GM12878 (cell line): ENCODE data around the gene PHOSPHO1. TPM values are rescaled to one million over a fixed set of nuclear protein-coding genes. Genes with fewer than 3 reads are reported as not detected.

ENCODE experiments used
- ATAC-seq: fragments of 200-7000 bp; cut with Tn5 transposase; 3 replicates; pipeline ENCODE4 v1.9.1; 2020; ENCODE audit warnings: mild to moderate bottlenecking, moderate library complexity
- BruUV-seq: library from RNA; stranded (reverse); fragments of 400-500 nt; replicated peaks from 2 replicates; lab custom pipeline; 2021; lab: Mats Ljungman, UMichigan
- CTCF ChIA-PET: fragments of 300-600 bp; sonication (Branson Sonifier 250); formaldehyde crosslinking; extraction: SDS; loops from one replicate; lab custom pipeline; 2021; ENCODE audit warnings: inconsistent platforms; lab: Yijun Ruan, JAX
- POLR2A ChIA-PET: fragments of 350-600 bp; formaldehyde crosslinking; extraction: SDS; loops from one replicate; lab custom pipeline; 2021; ENCODE audit warnings: inconsistent platforms; lab: Charles Lee
- RAD21 ChIA-PET: fragments of 300-600 bp; sonication (Branson Sonifier 250); formaldehyde crosslinking; loops from one replicate; lab custom pipeline; 2023; ENCODE audit warnings: antibody characterized with exemption; ENCODE audit not compliant: unreplicated experiment; lab: Charles Lee
- SMC1A ChIA-PET: fragments of 300-600 bp; sonication (Branson Sonifier 250); formaldehyde crosslinking; loops from one replicate; lab custom pipeline; 2023; ENCODE audit not compliant: unreplicated experiment, uncharacterized antibody; lab: Charles Lee
- DNase-seq: peaks from one replicate; pipeline ENCODE4 v3.0.0-alpha.2; 2011; ENCODE audit warnings: low read depth, low spot score
- FAIRE-seq: peaks from 3 replicates; lab custom pipeline; 2011; peaks lifted over from hg19 to GRCh38; lab: Jason Lieb, UNC
- H2AFZ ChIP-seq: 2 replicates; pipeline ENCODE4 v1.6.0; 2011; ENCODE audit warnings: low read depth, low read length, control low read depth; ENCODE audit not compliant: control insufficient read depth
- H3K27ac ChIP-seq: 2 replicates; pipeline ENCODE4 v1.5.1; 2011; ENCODE audit warnings: control low read depth; ENCODE audit not compliant: control insufficient read depth, insufficient read depth
- H3K27me3 ChIP-seq, 2 experiments: replicated peaks in 1 of 2; 2 replicates each; pipeline versions ENCODE4 v1.6.0 to v1.6.1; 2011; ENCODE audit warnings: low read length in 1 of 2; ENCODE audit not compliant: control insufficient read depth in 2 of 2, insufficient read depth in 2 of 2
- H3K36me3 ChIP-seq, 2 experiments: 2 replicates each; pipeline ENCODE4 v1.5.1; 2011; ENCODE audit warnings: low read length in 1 of 2; ENCODE audit not compliant: control insufficient read depth in 2 of 2, insufficient read depth in 2 of 2
- H3K4me1 ChIP-seq: 2 replicates; pipeline ENCODE4 v1.6.1; 2011; ENCODE audit warnings: mild to moderate bottlenecking, low read length, moderate library complexity, mixed read lengths; ENCODE audit not compliant: control insufficient read depth, insufficient read depth
- H3K4me2 ChIP-seq: 2 replicates; pipeline ENCODE4 v1.6.0; 2011; ENCODE audit warnings: control low read depth; ENCODE audit not compliant: control insufficient read depth, insufficient read depth
- H3K4me3 ChIP-seq: fragments of 200-600 bp; sonication (generic); 2 replicates; pipeline ENCODE4 v1.5.1; 2016
- H3K79me2 ChIP-seq: 2 replicates; pipeline ENCODE4 v1.6.0; 2011; ENCODE audit warnings: low read length; ENCODE audit not compliant: control insufficient read depth, insufficient read depth
- H3K9ac ChIP-seq: 2 replicates; pipeline ENCODE4 v1.8.0; 2011; ENCODE audit warnings: low read length, control low read depth, mixed read lengths; ENCODE audit not compliant: control insufficient read depth, insufficient read depth
- H3K9me3 ChIP-seq: replicated peaks from 3 replicates; pipeline ENCODE4 v1.5.1; 2011; ENCODE audit warnings: mild to moderate bottlenecking, low read length; ENCODE audit not compliant: control insufficient read depth, insufficient read depth
- H4K20me1 ChIP-seq: 2 replicates; pipeline ENCODE4 v1.6.0; 2011; ENCODE audit not compliant: control insufficient read depth, insufficient read depth
- BMI1 ChIP-seq: fragments of 450-650 bp; IDR thresholded peaks from 2 replicates; pipeline ENCODE4 v1.6.1; 2016; ENCODE audit warnings: mild to moderate bottlenecking, moderate library complexity, borderline replicate concordance
- CEBPB ChIP-seq, 2 experiments: fragments of 150-350 bp in 1 of 2; IDR thresholded peaks; 2 replicates each; pipeline ENCODE4 v1.6.1; 2012 to 2014; ENCODE audit warnings: low read depth in 2 of 2, low read length in 2 of 2, borderline replicate concordance in 1 of 2, inconsistent platforms in 1 of 2
- HDAC6 ChIP-seq: fragments of 200-600 bp; sonication (generic); IDR thresholded peaks from one replicate; pipeline ENCODE4 v1.8.0; 2017; ENCODE audit warnings: antibody characterized with exemption; ENCODE audit not compliant: unreplicated experiment
- IRF4 ChIP-seq: IDR thresholded peaks from 2 replicates; pipeline ENCODE4 v1.6.1; 2011; ENCODE audit warnings: low read depth, low read length
- NBN ChIP-seq: fragments of 450-650 bp; IDR thresholded peaks from 2 replicates; pipeline ENCODE4 v1.6.1; 2016
- NFIC ChIP-seq: IDR thresholded peaks from 2 replicates; pipeline ENCODE4 v1.6.1; 2012; ENCODE audit warnings: low read depth, mild to moderate bottlenecking, inconsistent platforms, low read length, moderate library complexity
- NFYB ChIP-seq: IDR thresholded peaks from 2 replicates; pipeline ENCODE4 v1.6.1; 2011; ENCODE audit warnings: low read depth, mild to moderate bottlenecking, low read length, improper control_type of control experiment, moderate library complexity; ENCODE audit not compliant: insufficient read depth
- NR2F1 ChIP-seq: fragments of 450-650 bp; conservative IDR thresholded peaks from 2 replicates; pipeline ENCODE4 v1.6.1; 2017; ENCODE audit warnings: mild to moderate bottlenecking
- NRF1 ChIP-seq: conservative IDR thresholded peaks from 2 replicates; pipeline ENCODE4 v1.6.1; 2011; ENCODE audit warnings: mild to moderate bottlenecking, low read depth, low read length, improper control_type of control experiment
- RUNX3 ChIP-seq: IDR thresholded peaks from 2 replicates; pipeline ENCODE4 v1.6.1; 2012; ENCODE audit warnings: low read length, inconsistent platforms
- SUZ12 ChIP-seq: fragments of 200-600 bp; sonication (generic); IDR thresholded peaks from one replicate; pipeline ENCODE4 v1.6.1; 2018; ENCODE audit warnings: antibody characterized with exemption, mild to moderate bottlenecking; ENCODE audit not compliant: unreplicated experiment
- WRNIP1 ChIP-seq: IDR thresholded peaks from 2 replicates; pipeline ENCODE4 v1.6.1; 2011; ENCODE audit warnings: low read depth, low read length, improper control_type of control experiment, borderline replicate concordance
- ZNF24 ChIP-seq: fragments of 450-650 bp; IDR thresholded peaks from 2 replicates; pipeline ENCODE4 v1.6.1; 2017; ENCODE audit warnings: antibody characterized with exemption, mild to moderate bottlenecking
- ZNF274 ChIP-seq: IDR thresholded peaks from one replicate; pipeline ENCODE4 v1.8.0; 2011; ENCODE audit not compliant: insufficient read length, insufficient read depth
- WGBS: methylation state at CpG from one replicate; pipeline ENCODE4 v1.1.6; 2016; ENCODE audit warnings: low lambda C conversion rate; ENCODE audit not compliant: insufficient replicate concordance, insufficient coverage; ENCODE audit errors: missing lambda C conversion rate; 5-methylcytosine and 5-hydroxymethylcytosine counted together
- in situ Hi-C: fragments of 300-500 bp; cut with MboI; formaldehyde crosslinking; loops from 9 replicates; pipeline ENCODE4 v1.14.3; 2018; ENCODE audit warnings: mixed read lengths
- intact Hi-C: fragments of 100-400 bp; cut with micrococcal nuclease; formaldehyde crosslinking; loops from one replicate; pipeline ENCODE4 v1.14.2; 2022; ENCODE audit not compliant: unreplicated experiment
- polyA plus RNA-seq, 11 experiments: library from polyadenylated mRNA; depleted of rRNA in 4 of 11; unstranded in 6 of 11; stranded (reverse) in 5 of 11; fragments of >200 nt; fragmentation: Nextera tagmentation in 4 of 11; fragmentation: Illumina TruSeq in 1 of 11; extraction: Ambion mirVana in 4 of 11; extraction: Trizol in 1 of 11; gene quantifications; 1 replicate in 1 of 11; 2 replicates in 10 of 11; pipeline versions ENCODE4 v1.2.1 to v1.2.3, GENCODE V29; 2011 to 2016; ENCODE audit warnings: inconsistent platforms in 2 of 11, missing spikeins in 2 of 11, low read depth in 1 of 11
- total RNA-seq, 4 experiments: library from RNA; depleted of rRNA in 3 of 4; stranded (reverse); fragments of >200 nt in 3 of 4; fragmentation: Illumina TruSeq in 1 of 4; extraction: Trizol in 1 of 4; gene quantifications; 2 replicates each; pipeline versions ENCODE4 v1.2.1 to v1.2.3, GENCODE V29; 2013 to 2021
- TF ChIP-seq, protein P1 (sequence below): IDR thresholded peaks from 2 replicates; pipeline ENCODE4 v1.6.1; 2012; ENCODE audit warnings: mild to moderate bottlenecking, low read depth, low read length
- TF ChIP-seq, protein P2 (sequence below): IDR thresholded peaks from 2 replicates; pipeline ENCODE4 v1.6.1; 2011; ENCODE audit warnings: low read depth, low read length, improper control_type of control experiment, borderline replicate concordance
- TF ChIP-seq, protein P3 (sequence below): IDR thresholded peaks from 2 replicates; pipeline ENCODE4 v1.6.1; 2012; ENCODE audit warnings: low read depth, low read length, improper control_type of control experiment

The PHOSPHO1 gene
- total and polyA plus RNA-seq, 10 of the 15 experiments (the other 5 are each of a cell fraction or from before 2014, with no cell fraction given): 0.03 to 1.5 (median 0.16) TPM; not detected in 2

DNA sequence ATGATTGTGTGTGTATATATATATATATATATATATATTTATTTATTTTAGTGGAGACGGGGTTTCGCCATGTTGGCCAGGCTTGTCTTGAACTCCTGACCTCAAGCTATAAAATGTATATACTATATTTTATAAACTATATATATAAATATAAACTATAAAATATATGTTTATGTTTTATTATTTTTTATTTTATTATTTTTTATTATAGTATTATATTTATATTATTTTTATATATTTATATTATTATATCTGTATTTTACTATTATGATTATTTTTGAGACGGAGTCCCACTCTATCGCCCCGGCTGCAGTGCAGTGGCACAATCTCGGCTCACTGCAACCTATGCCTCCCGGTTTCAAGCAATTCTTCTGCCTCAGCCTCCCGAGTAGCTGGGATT lies 10.5 kb upstream of the PHOSPHO1 start:
- TF ChIP-seq WRNIP1: no peak
- TF ChIP-seq BMI1: no peak
- TF ChIP-seq RUNX3: no peak
- no peak for TF ChIP-seq CEBPB (IDR thresholded peaks at IDR 0.05; ENCODE audit: borderline replicate concordance in 1 of 2, low read depth in 2 of 2, low read length in 2 of 2)
- no peak for TF ChIP-seq ZNF274
- TF ChIP-seq NFYB: no peak
- TF ChIP-seq, protein P1, sequence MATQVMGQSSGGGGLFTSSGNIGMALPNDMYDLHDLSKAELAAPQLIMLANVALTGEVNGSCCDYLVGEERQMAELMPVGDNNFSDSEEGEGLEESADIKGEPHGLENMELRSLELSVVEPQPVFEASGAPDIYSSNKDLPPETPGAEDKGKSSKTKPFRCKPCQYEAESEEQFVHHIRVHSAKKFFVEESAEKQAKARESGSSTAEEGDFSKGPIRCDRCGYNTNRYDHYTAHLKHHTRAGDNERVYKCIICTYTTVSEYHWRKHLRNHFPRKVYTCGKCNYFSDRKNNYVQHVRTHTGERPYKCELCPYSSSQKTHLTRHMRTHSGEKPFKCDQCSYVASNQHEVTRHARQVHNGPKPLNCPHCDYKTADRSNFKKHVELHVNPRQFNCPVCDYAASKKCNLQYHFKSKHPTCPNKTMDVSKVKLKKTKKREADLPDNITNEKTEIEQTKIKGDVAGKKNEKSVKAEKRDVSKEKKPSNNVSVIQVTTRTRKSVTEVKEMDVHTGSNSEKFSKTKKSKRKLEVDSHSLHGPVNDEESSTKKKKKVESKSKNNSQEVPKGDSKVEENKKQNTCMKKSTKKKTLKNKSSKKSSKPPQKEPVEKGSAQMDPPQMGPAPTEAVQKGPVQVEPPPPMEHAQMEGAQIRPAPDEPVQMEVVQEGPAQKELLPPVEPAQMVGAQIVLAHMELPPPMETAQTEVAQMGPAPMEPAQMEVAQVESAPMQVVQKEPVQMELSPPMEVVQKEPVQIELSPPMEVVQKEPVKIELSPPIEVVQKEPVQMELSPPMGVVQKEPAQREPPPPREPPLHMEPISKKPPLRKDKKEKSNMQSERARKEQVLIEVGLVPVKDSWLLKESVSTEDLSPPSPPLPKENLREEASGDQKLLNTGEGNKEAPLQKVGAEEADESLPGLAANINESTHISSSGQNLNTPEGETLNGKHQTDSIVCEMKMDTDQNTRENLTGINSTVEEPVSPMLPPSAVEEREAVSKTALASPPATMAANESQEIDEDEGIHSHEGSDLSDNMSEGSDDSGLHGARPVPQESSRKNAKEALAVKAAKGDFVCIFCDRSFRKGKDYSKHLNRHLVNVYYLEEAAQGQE: no peak
- no peak for TF ChIP-seq NR2F1
- TF ChIP-seq HDAC6: no peak
- no peak for TF ChIP-seq NFIC
- TF ChIP-seq SUZ12: no peak
- TF ChIP-seq, protein P2, sequence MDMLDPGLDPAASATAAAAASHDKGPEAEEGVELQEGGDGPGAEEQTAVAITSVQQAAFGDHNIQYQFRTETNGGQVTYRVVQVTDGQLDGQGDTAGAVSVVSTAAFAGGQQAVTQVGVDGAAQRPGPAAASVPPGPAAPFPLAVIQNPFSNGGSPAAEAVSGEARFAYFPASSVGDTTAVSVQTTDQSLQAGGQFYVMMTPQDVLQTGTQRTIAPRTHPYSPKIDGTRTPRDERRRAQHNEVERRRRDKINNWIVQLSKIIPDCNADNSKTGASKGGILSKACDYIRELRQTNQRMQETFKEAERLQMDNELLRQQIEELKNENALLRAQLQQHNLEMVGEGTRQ: no peak
- TF ChIP-seq NBN: no peak
- TF ChIP-seq NRF1: no peak
- TF ChIP-seq, protein P3, sequence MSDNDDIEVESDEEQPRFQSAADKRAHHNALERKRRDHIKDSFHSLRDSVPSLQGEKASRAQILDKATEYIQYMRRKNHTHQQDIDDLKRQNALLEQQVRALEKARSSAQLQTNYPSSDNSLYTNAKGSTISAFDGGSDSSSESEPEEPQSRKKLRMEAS: no peak
- no peak for TF ChIP-seq IRF4
- no peak for TF ChIP-seq ZNF24
- TF ChIP-seq, all 136 proteins: peak for 0
- FAIRE-seq (no peak), ATAC-seq (no peak), DNase-seq (no peak)
- Histone ChIP-seq H3K4me1 (no peaks in the 10 kb centered on the region), H3K9me3 (no peaks in the 10 kb centered on the region), H4K20me1 (no peaks in the 10 kb centered on the region), H3K36me3 (no peaks in the 10 kb centered on the region), H3K4me2 (no peak overlapping the region), H3K27me3 (peaks cover 0 to 2% of the 10 kb centered on the region in 2 experiments; a peak in 1 of 4 replicates), H3K27ac (no peak overlapping the region), H3K79me2 (no peaks in the 10 kb centered on the region), H3K9ac (no peak overlapping the region), H3K4me3 (no peak overlapping the region), H2AFZ (no peak overlapping the region)
- CTCF ChIA-PET: interaction anchor here (1.0 to 2.5 kb wide), 4 partner anchors 10 to 127 kb away, joined by 3 to 7 read pairs (median 3); no protein-coding TSS in a partner anchor
- WGBS: 86% methylated on average over 8 of the region's 8 CpGs
- SMC1A ChIA-PET: interaction anchor here (0.7 kb wide), 1 partner anchor 73 kb away, joined by 3 read pairs; no protein-coding TSS in a partner anchor
- BruUV-seq: no TSS peak
- in situ Hi-C loops (no loop called here), intact Hi-C loops (no loop called here)
- RAD21 ChIA-PET: interaction anchor here (1.3 kb wide), 1 partner anchor 41 kb away, joined by 3 read pairs; no protein-coding TSS in a partner anchor
- POLR2A ChIA-PET: interaction anchor here (0.6 kb wide), 2 partner anchors 26 to 195 kb away, joined by 3 to 7 read pairs; no protein-coding TSS in a partner anchor
